GM21786 (cell line): ENCODE data around the gene KRTAP20-3.

Experiments
- ATAC-seq: cut with Tn5 transposase; IDR thresholded peaks from one replicate; pipeline ENCODE4 v1.9.1; 2021; ENCODE audit not compliant: unreplicated experiment

KRTAP20-3 gene

GRCh38 chr21:30642564-30642963 is at the start of gene KRTAP20-3:
Gene KRTAP20-3 (plus strand): TSS chr21:30642864.
- ATAC-seq: no peak

DNA sequence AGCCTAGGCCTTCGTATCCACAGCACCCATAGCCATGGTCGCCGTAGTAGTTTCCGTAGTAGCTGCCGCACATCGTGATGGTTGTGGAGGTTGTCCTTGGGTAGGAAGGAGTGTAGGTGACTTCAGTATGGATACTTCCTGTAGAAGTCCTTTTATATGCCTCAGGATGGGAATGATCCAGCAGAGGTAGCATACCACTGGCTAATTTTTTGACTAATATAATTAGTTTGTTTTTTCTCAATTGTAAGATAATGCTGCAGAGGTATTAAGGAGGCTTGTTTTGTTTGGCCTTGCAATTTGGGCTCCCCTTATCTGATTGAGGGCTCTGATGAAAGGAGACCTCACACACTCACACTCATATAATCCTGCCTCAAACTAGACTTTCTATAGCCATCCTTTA is 43.9 kb upstream of the KRTAP20-3 start, which contains the start of gene KRTAP6-2:
Gene KRTAP6-2 (minus strand): TSS at position 101 of the 400 bp plus-strand sequence. CDS start 28 bp downstream, at position 73.
- ATAC-seq: no peak

- no peak for ATAC-seq
Observed at GRCh38 chr21:30600787-30601186, 41.9 kb upstream of the KRTAP20-3 start, which contains the start of gene KRTAP22-1. Gene KRTAP22-1 (plus strand): TSS chr21:30601087.

GRCh38 chr21:30605968-30606367 is 36.7 kb upstream of the KRTAP20-3 start:
- no peak for ATAC-seq

DNA sequence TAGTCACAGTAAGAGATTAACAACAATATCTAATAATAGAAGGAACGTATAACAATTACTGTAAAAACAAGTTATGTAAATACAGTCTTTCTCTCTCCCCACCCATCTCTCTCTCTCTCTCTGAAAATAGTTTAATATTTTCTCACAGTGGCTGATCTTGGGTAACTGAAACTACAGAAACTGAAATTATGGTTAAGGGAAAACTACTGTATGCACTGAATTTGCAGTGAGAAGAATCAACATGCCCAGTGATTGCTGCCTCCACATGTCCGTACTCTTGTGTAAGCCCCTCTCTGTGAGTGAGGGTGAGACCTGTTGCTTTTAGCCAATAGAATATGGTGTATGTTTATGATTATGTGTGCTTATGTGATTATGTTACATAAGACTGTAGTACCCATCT is 30.5 kb upstream of the KRTAP20-3 start:
- no peak for ATAC-seq

DNA sequence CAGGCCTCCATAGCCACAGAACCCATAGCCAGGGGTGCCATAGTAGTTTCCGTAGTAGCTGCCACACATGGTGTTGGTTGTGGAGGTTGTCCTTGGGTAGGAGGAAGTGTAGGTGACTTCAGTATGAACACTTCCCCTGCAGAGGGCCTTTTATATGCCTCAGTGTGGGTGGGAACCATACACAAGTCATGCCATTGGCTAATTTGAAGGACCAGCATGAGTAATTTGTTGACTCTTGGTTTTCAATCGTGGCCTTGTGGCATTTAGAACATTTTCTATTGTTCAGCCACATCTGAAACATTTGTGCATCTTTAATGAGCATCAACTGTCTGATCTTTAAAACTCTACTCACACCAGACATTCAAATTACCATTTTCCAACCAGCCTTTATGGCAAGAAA is 28.8 kb upstream of the KRTAP20-3 start, which contains the start of gene KRTAP6-1:
Gene KRTAP6-1 (minus strand): TSS at position 95 of the 400 bp plus-strand sequence. CDS start 26 bp downstream, at position 69.
- ATAC-seq: no peak

DNA sequence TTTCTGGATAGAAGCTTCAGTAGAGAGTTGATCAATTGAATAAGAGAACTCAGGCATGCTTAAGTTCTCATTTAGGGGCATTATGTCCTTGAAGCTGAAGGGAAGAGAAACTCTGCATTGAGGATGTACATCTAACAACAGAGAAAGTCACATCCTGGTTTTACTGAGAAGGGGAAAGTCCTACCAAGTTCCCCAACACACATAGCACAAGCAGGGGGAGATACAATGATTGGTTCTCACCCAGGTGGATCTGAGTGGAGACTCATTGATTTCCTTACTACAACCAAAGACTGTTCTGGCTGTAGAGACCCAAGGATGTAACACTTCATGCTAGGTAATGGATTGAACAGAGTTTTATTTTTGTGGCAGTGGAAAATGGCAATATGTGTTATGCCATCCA is 27.5 kb upstream of the KRTAP20-3 start:
- ATAC-seq: no peak

- ATAC-seq: no peak
Observed at GRCh38 chr21:30616125-30616524, 26.5 kb upstream of the KRTAP20-3 start, which contains the start of gene KRTAP20-1. Gene KRTAP20-1 (plus strand): TSS chr21:30616425. CDS start chr21:30616455, 30 bp downstream.

DNA sequence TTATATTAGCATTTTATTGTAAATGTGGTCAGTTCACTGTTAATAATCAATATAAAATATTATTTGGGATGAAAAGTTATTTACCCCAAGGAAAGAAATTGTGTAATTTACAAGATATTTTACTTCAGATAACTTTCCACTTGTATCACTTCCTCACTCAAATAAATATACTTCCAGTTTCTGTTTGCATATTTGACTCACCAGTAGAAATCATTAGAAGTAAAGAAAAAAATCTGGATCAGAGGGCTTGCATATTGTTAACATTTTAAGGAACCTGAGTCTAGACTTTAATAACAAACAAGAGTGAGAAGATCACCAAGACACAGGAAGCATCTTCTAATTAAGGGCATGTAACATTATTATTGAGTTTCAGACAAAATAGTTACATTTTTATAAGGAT is 22.6 kb upstream of the KRTAP20-3 start:
- ATAC-seq: no peak

- no peak for ATAC-seq
Observed at GRCh38 chr21:30620522-30620921, 22.1 kb upstream of the KRTAP20-3 start, which contains the start of gene KRTAP20-4. Gene KRTAP20-4 (plus strand): TSS chr21:30620627.

- ATAC-seq: no peak
Observed at GRCh38 chr21:30623362-30623761, 19.3 kb upstream of the KRTAP20-3 start.

DNA sequence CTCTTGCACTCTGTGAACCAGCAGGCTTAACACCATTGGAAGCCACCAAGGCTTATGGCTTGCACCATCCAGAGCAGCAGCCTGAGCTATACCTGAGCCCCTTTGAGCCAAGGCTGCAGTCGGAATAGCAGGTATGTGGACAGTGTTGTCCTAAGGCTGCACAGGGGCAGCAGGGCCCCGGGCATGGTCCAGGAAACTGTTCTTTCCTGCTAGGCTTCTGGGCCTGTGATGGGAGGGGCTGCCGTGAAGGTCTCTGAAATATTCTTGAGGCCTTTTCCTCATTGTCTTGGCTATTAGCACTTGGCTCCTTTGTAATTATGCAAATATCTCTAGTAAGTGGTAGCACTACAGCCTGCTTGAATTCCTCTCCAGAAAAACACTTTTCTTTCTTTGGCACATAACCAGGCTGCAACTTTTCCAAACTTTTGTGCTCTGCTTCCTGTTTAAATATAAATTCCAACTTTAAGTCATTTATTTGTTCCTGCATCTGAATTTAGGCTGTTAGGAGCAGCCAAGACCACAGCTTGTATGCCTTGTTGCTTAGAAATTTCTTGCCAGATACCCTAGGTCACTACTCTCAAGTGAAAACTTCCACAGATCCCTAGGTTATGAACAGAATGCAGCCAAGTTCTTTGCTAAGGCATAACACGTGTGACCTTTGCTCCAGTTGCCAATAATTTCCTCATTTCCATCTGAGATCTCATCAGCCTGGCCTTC is 17.1 kb upstream of the KRTAP20-3 start:
- ATAC-seq: no peak

- no peak for ATAC-seq
Observed at GRCh38 chr21:30628109-30628508, 14.6 kb upstream of the KRTAP20-3 start.

- no peak for ATAC-seq
Observed at GRCh38 chr21:30629200-30629599, 13.5 kb upstream of the KRTAP20-3 start.

DNA sequence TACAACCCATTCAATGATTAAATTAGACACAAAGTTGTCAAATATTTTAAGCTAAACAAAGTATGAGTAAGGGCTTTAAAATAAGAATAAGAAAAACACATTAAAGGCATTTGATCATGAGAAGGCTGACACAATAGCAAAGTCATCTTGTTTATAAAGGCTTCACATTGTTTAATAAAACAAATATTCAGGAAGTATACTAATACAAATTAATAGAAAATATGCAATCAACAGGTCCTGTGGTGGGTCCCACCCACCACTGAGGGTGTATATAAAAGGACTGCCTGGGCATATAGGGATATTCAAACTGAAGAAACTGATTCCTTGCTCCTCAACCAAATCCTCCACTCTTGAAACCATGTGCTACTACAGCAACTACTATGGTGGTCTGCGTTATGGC is 7.8 kb upstream of the KRTAP20-3 start, which contains the start of gene KRTAP20-2:
Gene KRTAP20-2 (plus strand): TSS at position 301 of the 400 bp plus-strand sequence. CDS start 58 bp downstream, at position 359.
- no peak for ATAC-seq

DNA sequence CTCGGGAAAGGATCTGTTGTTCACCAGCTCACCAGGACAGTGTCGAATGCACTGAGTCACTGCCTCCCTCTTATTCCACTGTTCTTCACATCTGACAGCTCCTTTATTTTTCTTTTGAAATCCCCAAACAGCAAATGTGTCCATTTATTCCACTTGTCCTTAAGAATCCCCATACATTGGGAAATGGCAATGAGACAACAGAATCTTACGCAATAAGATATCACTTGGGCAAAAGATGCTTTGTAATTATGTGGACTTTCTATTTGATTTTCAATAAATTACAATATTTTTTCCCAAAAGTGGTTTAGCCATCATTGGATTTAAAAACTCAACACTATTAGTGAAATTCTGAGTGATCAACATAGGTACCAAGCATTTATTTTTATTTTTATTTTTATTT is 4.0 kb upstream of the KRTAP20-3 start:
- ATAC-seq: no peak

GRCh38 chr21:30646904-30647414 is 4.3 kb downstream of the KRTAP20-3 start:
- no peak for ATAC-seq

DNA sequence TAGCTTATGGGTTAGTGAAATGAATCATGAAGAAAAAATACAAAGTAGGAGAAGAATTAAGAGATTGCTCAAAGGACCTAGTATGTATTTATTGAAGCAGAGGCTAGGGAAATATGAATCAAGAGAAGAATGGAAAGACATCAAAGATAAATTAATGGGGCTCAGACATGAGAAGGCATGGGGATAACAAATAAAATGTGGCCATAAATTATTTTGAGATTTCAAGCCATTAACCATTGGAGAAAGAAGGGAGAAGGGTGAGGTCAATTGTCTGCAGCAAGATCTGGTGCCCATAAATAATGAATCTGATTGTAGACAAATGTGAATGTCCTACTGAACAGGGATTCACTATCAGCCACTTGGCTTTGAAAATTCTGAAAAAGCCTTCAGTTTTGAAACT is 10.2 kb downstream of the KRTAP20-3 start:
- no peak for ATAC-seq

DNA sequence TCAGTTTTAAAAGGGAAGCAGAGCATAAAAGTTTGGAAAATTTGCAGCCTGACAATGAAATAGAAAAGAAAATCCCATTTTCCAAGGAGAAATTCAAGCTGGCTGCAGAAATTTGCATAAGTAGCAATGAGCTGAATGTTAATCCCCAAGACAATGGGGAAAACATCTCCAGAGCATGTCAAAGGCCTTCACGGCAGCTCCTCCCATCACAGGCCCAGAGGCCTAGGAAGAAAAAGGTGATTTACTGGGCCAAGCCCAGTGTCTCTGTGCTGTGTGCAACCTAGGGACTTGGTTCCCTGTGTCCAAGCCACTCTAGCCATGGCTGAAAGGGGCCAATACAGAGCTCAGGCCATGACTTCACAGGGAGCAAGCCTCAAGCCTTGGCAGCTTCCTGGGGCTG is 26.1 kb downstream of the KRTAP20-3 start:
- no peak for ATAC-seq

DNA sequence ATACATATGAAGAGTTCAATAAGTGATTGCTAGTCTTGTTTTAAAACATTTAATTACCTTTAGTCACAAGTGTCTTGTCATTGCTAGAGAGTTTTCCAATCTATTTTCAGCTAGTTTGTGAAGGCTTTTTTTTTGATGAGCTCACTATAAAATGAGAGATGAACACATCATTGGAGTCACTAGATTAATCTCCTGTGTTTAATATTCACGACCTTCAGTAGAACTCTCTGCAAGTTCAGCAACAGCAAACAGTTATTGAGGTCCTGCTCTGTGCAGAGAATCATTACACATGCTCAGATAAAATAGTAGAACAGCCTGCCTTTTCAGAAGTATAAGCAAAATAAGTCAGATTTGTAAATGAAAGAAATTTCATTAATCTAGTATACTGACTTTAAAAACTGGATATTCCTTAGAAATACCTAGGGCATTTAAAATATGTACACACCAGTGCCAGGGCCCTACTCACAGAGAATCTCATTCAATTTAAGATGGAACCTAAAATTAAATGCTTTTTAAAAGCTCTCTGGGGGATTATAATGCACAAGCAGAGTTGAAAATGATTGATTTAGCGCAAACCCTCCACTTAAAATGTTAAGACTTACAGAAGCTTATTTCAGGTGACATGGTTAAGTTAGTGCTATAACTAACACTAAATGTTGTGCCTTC is 30.5 kb downstream of the KRTAP20-3 start:
- ATAC-seq: no peak

- ATAC-seq: no peak
Observed at GRCh38 chr21:30674312-30674711, 31.6 kb downstream of the KRTAP20-3 start.

DNA sequence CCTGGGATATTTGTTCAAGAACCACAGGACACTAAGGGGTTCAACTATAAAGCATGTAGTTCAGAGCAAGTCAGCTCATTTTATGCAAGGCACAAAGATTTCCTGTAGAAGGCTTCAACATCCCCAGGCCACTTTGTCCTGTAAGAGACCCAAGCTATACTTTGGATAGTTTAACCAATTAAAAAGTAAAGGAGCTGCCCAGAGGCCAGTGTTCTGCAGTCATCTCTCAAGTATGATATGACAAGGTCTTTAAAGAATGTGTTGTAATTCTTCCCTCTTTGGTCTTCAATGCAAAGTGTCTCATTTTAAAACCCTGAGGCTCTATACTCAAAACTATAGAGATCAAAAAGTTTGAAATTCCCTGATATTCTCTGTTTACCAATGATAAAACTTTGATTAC is 34.1 kb downstream of the KRTAP20-3 start:
- no peak for ATAC-seq
